Stomach (tissue), 4 donors: ENCODE data around the gene DRAM1.

Experiments used
- CTCF ChIP-seq, 7 experiments: fragments of 450-650 bp in 4 of 7; fragments of 200-600 bp in 3 of 7; sonication (generic) in 3 of 7; IDR thresholded peaks; one replicate each; pipeline ENCODE4 v1.5.1; 2016 to 2019; ENCODE audit warnings: antibody characterized with exemption in 7 of 7, control low read depth in 2 of 7, mild to moderate bottlenecking in 1 of 7
- POLR2A ChIP-seq, 4 donors: fragments of 450-650 bp; IDR thresholded peaks; one replicate each; pipeline ENCODE4 v1.6.1; 2016; ENCODE audit warnings: antibody characterized with exemption in 4 of 4, control low read depth in 2 of 4, mild to moderate bottlenecking in 1 of 4, moderate library complexity in 1 of 4
- POLR2AphosphoS5 ChIP-seq, 3 donors: sonication (generic); formaldehyde crosslinking; IDR thresholded peaks; one replicate each; pipeline ENCODE4 v1.6.1; 2016; ENCODE audit warnings: antibody characterized with exemption in 3 of 3

GRCh38 chr12:101838628-101839323 is 38.6 kb upstream of the DRAM1 start:
- TF ChIP-seq POLR2A (IDR thresholded peaks at IDR 0.05), result no peak
- TF ChIP-seq CTCF (IDR thresholded peaks at IDR 0.05), result no peak
- TF ChIP-seq POLR2AphosphoS5 (IDR thresholded peaks at IDR 0.05), result no peak
